ENCODE data around the gene DNAAF2. TPM values are rescaled to one million over a fixed set of nuclear protein-coding genes. Genes with fewer than 3 reads are reported as not detected.

Gene DNAAF2
- total RNA-seq, 1 experiment from 2014 or later = 13.7 TPM

GRCh38 chr14:49621114-49621881, 13.7 kb downstream of the DNAAF2 start:
- Histone ChIP-seq H4K20me1 (ENCODE audit: insufficient read depth) (0 out of 2 replicates have a peak, but pooled peaks cover 4% of the 10 kb centered on the region), H2AFZ (ENCODE audit: low read depth, low read length, poor library complexity, severe bottlenecking) (no peak overlapping the region), H3K27me3 (ENCODE audit: insufficient read depth, low read length) (no peaks in the 10 kb centered on the region), H3K4me2 (ENCODE audit: low read length) (peak overlapping the region; percentile 74), H3K4me3 (replicated peaks in 1 of 2; ENCODE audit: low read depth in 1 of 2, low read length in 2 of 2) (peak overlapping the region; percentile 82 to 96), H3K4me1 (ENCODE audit: control insufficient read depth in 1 of 2, insufficient read depth in 2 of 2, low read length in 2 of 2) (peaks cover 8 to 41% of the 10 kb centered on the region in 2 experiments; a peak in 3 of 4 replicates), H3K36me3 (ENCODE audit: control insufficient read depth in 1 of 2, insufficient read depth in 2 of 2, low read length in 2 of 2) (peaks cover 17 to 21% of the 10 kb centered on the region in 2 experiments; a peak in 3 of 4 replicates), H3K27ac (ENCODE audit: low read depth, low read length) (peak overlapping the region; percentile 86), H3K79me2 (ENCODE audit: insufficient read depth, low read length) (peaks cover 73% of the 10 kb centered on the region), H3K9me3 (ENCODE audit: control insufficient read depth in 1 of 2, insufficient read depth in 1 of 2, low read depth in 1 of 2, low read length in 2 of 2) (no peaks in the 10 kb centered on the region), H3K9me2 (ENCODE audit: insufficient read depth) (no peaks in the 10 kb centered on the region), H3K9ac (ENCODE audit: low read length) (peak overlapping the region; percentile 94)
- DNase-seq (ENCODE audit: low read depth, low spot score) = no peak
- POLR2A ChIA-PET = interaction anchor here (0.6 to 2.3 kb wide), 8 partner anchors 9 to 241 kb away, joined by 3 to 17 read pairs (median 6); partner anchors contain the start of genes DNAAF2 and RPS29
- no TSS peak for BruUV-seq (replicated peaks)
- CTCF ChIA-PET = interaction anchor here (1.4 to 1.7 kb wide), 2 partner anchors 13 to 35 kb away, joined by 3 to 12 read pairs; partner anchors contain the start of gene RPS29
- RAD21 ChIA-PET (ENCODE audit: low non-redundant PET in 1 of 2, low total read pairs in 2 of 2, uncharacterized antibody in 2 of 2, unreplicated experiment in 2 of 2) = interaction anchor here in 1 of 2 experiments (0.6 to 2.1 kb wide), 2 partner anchors 13 to 30 kb away, joined by 3 to 5 read pairs; no protein-coding TSS in a partner anchor
- TF ChIP-seq EZH2phosphoT487 (IDR thresholded peaks at IDR 0.05; ENCODE audit: borderline replicate concordance) = no peak
- TF ChIP-seq ZFX (IDR thresholded peaks at IDR 0.05) = peak; percentile 61; the same call in 1 of the 2 replicates
- no peak for TF ChIP-seq ZBTB33 (IDR thresholded peaks at IDR 0.05; ENCODE audit: extremely low read depth, insufficient replicate concordance, low read length)
- TF ChIP-seq MAX (IDR thresholded peaks at IDR 0.05) = peak; percentile 62
- intact Hi-C loops (cut with micrococcal nuclease) = loop anchor here (5.0 kb wide), 1 partner anchor 496 kb away; the partner anchor contains the start of gene VCPKMT
- ATAC-seq = peak; percentile 52
